Stimulated activated CD8-positive, alpha-beta memory T cell treated with anti-CD3 and anti-CD28 coated beads, Interleukin-12 subunit alpha, Interleukin-12 subunit beta, amount 100 ng/mL, for 4 hours (primary cell): Measurements from ENCODE around the gene BRMS1L.
"Not testable (repeated sequence)": the region's sequence is repeated elsewhere in the genome, so short reads cannot be mapped to it uniquely, and the experiment has no call there.

Experiments used
- DNase-seq: peaks from one replicate; pipeline ENCODE4 v3.0.0-alpha.2; 2020; ENCODE audit warnings: low read depth

The BRMS1L gene

DNA sequence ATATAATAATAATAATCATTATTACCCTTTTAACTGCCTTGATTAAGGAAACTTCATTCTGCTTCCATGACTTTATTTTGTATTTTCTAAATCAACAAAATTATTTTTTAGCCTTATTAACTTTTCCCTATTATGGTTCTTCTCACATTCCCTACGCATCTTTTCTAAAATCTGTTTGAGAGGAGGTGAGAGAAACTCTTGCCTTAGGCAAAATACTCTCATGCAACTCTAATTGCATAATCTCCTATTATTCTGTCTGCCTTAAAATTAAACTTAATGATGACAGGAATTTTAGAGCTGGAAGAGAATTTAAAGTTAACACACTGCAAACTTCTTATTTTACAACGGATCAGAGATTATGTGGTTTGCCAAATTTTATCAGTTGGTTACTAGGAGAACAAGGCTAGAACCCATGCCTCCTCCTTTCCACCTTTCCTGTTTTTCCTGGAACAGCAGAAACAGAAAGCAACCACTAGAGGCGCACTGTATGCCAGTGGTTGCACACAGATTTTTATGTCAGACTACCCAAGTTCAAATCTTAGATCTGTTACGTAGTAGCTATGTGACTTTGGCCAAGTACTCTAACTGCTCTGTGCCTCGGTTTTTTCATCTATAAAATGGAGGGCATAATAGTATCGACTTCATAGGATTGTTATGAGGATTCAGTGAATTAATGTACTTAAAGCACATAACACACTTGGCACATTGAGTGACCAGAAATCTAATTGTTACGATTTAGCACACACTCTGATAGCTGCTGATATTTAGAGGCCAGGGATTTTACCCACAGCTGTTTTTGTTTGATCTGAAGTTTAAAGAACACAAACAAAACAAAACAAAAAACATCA lies 4.3 kb upstream of the BRMS1L start:
- no peak for DNase-seq

- no peak for DNase-seq
These were observed 3.6 kb upstream of the BRMS1L start for GRCh38 chr14:35822501-35822900.

DNA sequence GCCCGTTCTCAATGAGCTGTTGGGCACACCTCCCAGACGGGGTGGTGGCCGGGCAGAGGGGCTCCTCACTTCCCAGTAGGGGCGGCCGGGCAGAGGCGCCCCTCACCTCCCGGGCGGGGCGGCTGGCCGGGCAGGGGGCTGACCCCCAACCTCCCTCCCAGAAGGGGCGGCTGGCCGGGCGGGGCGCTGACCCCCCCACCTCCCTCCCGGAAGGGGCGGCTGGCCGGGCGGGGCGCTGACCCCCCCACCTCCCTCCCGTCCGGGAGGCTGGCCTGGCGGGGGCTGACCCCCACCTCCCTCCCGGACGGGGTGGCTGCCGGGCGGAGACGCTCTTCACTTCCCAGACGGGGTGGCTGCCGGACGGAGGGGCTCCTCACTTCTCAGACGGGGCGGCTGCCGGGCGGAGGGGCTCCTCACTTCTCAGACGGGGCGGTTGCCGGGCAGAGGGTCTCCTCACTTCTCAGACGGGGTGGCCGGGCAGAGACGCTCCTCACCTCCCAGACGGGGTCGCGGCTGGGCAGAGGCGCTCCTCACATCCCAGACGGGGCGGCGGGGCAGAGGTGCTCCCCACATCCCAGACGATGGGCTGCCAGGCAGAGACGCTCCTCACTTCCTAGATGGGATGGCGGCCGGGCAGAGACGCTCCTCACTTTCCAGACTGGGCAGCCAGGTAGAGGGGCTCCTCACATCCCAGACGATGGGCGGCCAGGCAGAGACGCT lies 1.5 kb upstream of the BRMS1L start:
- DNase-seq = not testable (repeated sequence)

- DNase-seq = no peak
These were observed 245 bp upstream of the BRMS1L start for GRCh38 chr14:35825968-35826217.

- no peak for DNase-seq
These were observed 846 bp downstream of the BRMS1L start for GRCh38 chr14:35826952-35827416.

GRCh38 chr14:35827678-35828472 lies 1.7 kb downstream of the BRMS1L start:
- no peak for DNase-seq

DNA sequence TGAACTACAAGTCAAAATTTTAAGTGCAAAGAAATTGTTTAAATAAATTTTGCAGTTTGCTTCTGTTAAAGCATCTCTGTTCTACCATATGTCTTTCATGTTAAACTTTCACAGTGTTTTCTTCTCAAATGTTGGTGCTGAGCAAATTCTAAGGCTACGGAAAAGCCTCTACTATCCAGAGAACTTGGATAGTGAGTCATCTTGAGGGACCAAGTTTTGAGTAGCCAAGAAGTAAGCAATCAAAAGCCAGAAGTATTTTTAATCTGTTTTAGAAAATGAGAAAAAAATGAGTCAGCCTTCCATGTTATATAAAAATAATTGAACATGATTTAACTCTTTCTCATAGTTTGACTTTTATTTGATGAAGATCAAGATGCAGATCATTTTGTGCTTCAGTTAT lies 3.3 kb downstream of the BRMS1L start:
- DNase-seq = no peak

DNA sequence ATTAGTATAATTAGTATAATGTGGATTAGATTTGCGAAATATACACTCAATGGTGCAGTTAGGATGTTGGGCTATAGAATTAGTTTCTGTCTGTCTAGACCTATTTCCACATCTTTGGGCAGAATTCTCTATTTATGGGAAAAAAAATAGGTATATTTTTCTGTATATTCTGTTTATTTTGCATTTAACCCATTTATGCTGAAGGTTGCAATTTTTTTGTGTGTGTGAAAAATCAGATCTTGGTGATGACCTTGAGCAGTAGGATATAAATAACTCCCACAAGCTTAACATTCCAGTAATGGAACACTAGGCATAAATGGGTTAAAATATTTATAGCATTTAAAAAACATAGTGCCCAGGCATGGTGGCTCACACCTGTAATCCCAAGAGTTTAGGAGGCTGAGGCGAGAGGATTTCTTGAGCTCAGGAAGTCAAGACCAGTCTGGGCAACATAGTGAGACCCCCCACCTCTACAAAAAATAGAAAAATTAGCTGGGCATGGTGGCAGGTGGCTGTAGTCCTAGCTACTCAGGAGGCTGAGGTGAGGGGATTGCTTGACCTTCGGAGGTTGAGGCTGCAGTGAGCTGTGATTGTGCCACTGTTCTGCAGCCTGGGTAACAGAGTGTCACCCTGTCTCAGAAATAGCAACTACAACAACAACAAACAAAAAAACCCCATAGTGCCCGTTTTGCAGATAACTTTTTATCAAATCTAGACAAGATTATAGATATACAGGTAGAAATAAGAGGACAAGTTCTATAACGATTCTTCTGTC lies 9.3 kb downstream of the BRMS1L start:
- no peak for DNase-seq

GRCh38 chr14:35841704-35842103 lies 15.6 kb downstream of the BRMS1L start:
- not testable (repeated sequence) for DNase-seq

DNA sequence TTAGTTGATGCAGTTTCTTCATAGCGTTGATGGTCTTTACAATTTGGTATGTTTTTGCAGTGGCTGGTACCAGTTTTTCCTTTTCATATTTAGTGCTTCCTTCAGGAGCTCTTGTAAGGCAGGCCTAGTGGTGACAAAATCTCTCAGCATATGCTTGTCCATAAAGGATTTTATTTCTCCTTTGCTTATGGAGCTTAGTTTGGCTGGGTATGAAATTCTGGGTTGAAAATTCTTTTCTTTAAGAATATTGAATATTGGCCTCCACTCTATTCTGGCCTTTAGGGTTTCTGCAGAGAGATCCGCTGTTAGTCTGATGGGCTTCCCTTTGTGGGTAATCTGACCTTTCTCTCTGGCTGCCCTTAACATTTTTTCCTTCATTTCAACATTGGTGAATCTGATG lies 16.1 kb downstream of the BRMS1L start:
- not testable (repeated sequence) for DNase-seq

- DNase-seq = no peak
These were observed 18.4 kb downstream of the BRMS1L start for GRCh38 chr14:35844494-35844893.

DNA sequence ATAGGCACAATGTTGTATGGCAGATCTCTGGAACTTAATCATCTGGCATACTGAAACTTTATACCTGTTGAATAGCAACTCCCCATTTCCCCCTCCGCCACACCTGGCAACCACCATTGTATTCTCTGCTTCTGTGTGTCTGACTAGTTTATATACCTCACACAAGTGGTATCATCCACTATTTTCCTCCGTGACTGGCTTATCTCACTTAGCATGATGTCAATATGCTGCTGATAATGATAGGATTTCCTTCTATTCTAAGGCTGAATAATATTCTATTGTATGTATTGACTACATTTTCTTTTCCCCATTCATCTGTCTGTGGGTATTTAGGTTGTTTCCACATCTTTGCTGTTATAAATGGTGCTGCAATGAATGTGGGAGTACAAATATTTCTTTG lies 21.5 kb downstream of the BRMS1L start:
- DNase-seq = no peak

DNA sequence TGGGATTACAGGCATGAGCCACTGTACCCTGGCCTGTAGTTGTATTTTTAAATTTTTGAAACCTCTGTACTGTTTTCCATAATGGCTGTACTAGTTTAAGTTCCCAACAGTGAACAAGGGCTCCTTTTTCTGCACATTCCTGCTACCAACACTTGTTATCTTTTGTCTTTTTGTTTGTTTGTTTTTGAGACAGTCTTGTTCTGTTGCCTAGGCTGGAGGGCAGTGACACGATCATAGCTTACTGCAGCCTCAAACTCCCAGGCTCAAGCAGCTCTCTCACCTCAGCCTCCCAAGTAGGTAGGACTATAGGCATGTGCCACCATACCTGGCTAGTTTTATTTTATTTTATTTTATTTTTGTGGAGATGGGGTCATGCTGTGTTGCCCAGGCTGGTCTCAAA lies 23.0 kb downstream of the BRMS1L start:
- no peak for DNase-seq

- DNase-seq = no peak
These were observed 25.7 kb downstream of the BRMS1L start for GRCh38 chr14:35851823-35852222.

DNA sequence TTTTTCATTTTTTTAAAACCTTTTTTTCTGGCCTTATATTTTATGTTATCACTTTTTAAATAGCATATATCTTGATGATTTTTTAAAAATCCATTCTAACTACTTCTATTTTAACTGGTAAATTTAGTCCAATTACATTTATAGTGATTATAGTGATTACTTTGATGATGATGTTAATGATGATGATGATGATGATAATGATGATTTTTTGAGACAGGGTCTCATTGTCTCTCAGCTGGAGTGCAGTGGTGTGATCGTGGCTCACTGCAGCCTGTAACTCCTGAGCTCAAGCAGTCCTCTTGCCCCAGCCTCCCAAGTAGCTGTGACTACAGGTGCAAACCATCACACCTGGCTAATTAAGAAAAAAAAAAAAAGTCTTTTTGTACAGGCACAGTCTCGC lies 27.1 kb downstream of the BRMS1L start:
- DNase-seq = no peak

DNA sequence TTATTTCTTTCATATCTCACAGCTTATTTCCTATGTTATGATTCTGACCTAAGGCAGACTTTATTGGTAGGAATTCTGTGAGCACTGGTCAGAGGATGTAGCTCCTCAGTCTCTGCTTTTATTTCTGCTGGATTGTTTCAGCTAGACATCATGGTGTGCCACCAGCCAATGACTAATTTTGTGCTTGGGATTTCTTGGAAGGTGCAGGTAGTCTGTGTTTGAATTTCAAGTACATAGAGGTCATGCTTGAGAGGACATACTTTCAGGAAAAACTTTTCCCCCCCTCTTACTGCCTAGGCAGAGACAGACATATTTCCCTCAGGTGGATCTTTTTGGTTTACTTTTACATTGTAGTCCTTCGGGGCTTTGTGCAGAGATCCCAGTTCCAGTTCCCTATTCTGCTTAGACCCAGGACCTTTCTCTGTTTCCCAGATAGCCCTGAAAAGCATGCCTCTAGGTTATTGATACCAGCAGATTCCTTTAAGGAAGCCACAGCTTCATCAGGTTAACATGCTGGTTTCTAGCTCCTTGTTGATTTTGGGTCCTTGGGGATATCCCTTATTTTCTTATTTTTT lies 28.6 kb downstream of the BRMS1L start:
- no peak for DNase-seq

DNA sequence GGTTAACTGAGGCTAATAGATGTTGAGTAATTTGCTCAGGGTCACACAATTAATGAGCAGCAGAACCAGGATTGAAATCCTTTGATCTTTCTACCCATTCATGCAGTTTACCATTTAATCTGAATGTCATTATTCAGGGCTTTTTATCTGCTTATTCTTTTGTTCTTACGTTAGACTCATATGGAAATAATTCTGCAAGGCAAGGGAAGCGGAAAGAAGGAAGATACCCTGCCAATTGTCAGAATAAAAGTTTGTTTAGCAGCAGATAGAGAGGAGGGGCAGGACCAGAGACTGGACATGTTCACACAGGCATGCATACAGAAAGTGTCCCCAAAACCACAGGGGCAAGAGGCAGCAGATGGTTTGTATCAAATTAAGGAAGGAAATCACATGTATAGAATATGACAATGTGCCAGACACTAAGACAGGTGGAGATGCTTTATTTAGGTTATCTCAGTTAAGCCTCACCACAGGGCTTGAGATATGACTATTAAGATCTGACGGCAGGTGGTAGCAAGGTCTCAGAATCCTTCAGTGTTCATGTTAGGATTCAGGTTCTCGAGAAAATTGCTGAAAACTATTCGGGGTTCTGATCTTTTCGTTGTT lies 29.8 kb downstream of the BRMS1L start:
- no peak for DNase-seq

DNA sequence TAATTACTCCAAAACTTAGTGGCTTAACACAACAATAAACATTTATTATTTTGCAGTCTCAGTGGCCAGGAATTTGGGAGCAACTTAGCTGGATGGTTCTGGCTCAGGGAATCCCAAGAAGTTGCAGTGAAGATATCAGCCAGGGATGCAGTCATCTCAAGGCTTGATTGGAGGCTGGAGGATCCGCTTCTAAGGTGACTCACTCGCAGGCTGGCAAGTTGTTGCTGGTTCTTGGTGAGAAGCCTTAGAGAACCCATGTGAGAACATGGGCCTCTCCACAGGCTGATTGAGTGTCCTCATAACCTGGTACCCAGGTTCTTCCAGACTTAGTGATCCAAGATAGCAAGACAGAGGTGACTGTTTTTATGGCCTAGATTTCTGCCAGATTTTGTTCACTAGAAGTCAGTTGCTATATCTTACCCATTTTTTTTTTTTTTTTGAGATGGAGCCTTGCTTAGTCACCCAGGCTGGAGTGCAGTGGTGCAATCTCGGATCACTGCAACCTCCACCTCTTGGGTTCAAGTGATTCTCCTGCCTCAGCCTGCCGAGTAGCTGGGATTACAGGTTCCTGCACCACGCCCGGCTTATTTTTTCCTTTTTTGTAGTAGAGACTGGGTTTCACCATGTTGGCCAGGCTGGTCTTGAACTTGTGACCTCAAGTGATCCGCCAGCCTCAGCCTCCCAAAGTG lies 32.5 kb downstream of the BRMS1L start:
- no peak for DNase-seq

DNA sequence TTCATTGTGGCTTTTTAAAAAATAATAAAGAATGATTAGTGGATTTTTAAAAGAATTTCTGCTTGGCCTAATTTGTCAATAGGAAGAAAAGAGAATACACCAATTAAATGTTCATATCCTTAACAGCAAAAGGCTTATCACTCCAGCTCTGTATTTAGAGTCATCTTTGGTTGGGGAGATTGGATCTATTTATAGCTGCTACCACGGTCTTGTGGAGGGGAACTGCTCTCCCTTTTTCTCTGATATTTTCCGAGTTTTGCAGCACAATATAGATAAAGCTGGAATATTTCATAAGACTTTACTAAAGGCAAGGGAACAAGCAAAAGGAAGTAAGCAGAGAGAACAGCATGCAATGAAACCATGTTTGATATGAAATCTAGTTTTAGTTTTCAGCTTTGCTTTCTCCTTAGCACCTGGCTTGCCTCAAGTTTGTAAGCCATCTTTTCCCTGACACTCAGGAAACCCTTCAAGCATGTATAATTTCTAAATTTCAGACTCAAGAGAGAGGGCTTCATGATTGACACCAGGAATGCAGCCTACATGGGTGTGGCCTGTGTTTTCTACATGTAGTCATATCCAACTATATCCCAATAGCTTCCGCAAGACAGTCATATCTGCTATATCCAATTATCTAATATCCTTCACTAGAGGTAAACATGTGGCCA lies 35.2 kb downstream of the BRMS1L start:
- no peak for DNase-seq
